ENCODE data around the gene MEOX1.

Gene MEOX1

DNA sequence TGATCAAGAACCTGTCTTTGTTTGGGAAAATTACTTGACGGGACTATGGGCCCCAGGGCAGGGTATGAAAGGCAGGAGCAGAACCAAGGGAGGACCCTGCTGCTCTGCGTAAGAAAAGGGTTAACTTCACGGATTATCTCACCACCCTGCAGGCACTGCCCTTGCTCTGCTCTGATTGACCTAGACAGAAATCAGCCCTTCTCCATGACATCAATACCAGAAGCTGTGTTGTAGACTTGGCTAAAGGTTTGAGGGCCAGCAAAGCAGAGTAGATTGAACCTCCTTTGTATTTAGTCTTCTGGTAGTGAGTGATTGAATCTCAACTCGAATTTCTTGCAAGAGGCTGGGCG lies 62.7 kb downstream of the MEOX1 start:
- H3K4me3 ChIP-seq (ENCODE audit: low read depth, low read length): no peak overlapping the region
- TF ChIP-seq, protein P1, sequence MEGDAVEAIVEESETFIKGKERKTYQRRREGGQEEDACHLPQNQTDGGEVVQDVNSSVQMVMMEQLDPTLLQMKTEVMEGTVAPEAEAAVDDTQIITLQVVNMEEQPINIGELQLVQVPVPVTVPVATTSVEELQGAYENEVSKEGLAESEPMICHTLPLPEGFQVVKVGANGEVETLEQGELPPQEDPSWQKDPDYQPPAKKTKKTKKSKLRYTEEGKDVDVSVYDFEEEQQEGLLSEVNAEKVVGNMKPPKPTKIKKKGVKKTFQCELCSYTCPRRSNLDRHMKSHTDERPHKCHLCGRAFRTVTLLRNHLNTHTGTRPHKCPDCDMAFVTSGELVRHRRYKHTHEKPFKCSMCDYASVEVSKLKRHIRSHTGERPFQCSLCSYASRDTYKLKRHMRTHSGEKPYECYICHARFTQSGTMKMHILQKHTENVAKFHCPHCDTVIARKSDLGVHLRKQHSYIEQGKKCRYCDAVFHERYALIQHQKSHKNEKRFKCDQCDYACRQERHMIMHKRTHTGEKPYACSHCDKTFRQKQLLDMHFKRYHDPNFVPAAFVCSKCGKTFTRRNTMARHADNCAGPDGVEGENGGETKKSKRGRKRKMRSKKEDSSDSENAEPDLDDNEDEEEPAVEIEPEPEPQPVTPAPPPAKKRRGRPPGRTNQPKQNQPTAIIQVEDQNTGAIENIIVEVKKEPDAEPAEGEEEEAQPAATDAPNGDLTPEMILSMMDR (conservative IDR thresholded peaks at IDR 0.05; ENCODE audit: low read depth, low read length): no peak
- DNase-seq (ENCODE audit: low read depth): no peak

- TF ChIP-seq, protein P1 (conservative IDR thresholded peaks at IDR 0.05; ENCODE audit: low read depth, low read length): no peak
- DNase-seq (ENCODE audit: low read depth): no peak
- no peak overlapping the region for H3K4me3 ChIP-seq (ENCODE audit: low read depth, low read length)
Measured at GRCh38 chr17:43598357-43599045, 63.2 kb downstream of the MEOX1 start.

DNA sequence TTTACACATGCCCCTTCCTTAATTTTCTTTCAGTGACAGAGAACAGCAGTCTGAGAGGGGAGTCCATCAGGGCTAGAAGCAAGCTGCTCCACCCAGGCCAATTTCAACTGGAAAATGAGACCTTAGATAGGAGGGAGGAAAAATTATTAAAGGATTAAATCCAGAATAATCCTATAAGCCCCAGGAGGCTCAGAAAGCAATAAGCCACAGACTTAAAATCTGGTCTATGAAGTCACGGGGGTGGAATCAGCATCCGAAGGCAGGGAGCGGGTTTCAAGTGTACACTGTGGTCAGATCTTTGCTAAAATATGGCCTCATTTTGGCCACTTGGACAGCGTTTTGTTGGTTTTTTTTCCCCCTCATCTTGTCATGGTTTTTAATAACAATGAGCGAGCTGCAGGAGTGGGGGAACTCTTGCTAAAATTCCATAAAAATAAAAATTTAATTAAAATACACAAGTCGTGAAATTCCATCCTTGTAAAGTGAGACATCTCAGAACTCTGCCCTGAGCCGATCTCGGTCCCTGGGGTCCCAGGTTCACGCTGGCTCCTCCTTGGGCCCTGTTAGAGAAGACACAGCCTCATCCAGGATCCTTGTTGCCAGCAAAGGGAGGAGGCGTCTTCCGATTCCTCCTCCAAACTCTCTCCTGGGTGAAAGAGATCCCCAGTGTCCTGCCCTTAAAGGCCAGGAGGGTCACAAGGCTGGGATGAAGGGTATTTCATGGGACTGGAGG lies 63.9 kb downstream of the MEOX1 start:
- no peak overlapping the region for H3K4me3 ChIP-seq (ENCODE audit: low read depth, low read length)
- DNase-seq (ENCODE audit: low read depth): no peak
- TF ChIP-seq, protein P1 (conservative IDR thresholded peaks at IDR 0.05; ENCODE audit: low read depth, low read length): no peak

DNA sequence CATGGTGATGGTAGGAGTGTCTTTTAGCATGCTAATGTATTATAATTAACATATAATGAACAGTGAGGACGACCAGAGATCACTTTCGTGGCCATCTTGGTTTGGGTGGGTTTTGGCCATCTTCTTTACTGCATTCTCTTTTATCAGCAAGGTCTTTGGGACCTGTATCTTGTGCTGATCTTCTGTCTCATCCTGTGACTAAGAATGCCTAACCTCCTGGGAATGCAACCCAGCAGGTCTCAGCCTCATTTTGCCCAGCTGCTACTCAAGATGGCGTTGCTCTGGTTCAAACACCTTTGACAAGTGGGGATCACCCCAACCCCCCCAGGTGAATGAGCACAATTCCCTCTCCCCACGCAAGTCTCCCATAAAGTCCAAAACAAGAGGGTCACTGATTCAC lies 66.3 kb downstream of the MEOX1 start:
- no peak for DNase-seq (ENCODE audit: low read depth)
- TF ChIP-seq, protein P1 (conservative IDR thresholded peaks at IDR 0.05; ENCODE audit: low read depth, low read length): no peak
- H3K4me3 ChIP-seq (ENCODE audit: low read depth, low read length): no peak overlapping the region

GRCh38 chr17:43591779-43592562 lies 69.8 kb downstream of the MEOX1 start:
- DNase-seq (ENCODE audit: low read depth): peak; percentile 43
- H3K4me3 ChIP-seq (ENCODE audit: low read depth, low read length): peak overlapping the region; percentile 11
- TF ChIP-seq, protein P1 (conservative IDR thresholded peaks at IDR 0.05; ENCODE audit: low read depth, low read length): peak; percentile 12

- no peak overlapping the region for H3K4me3 ChIP-seq (ENCODE audit: low read depth, low read length)
- TF ChIP-seq, protein P1 (conservative IDR thresholded peaks at IDR 0.05; ENCODE audit: low read depth, low read length): no peak
- DNase-seq (ENCODE audit: low read depth): no peak
Measured at GRCh38 chr17:43591001-43591400, 70.7 kb downstream of the MEOX1 start.
